Stimulated activated CD8-positive, alpha-beta memory T cell treated with anti-CD3 and anti-CD28 coated beads, Interleukin-7, amount 100 ng/mL, for 4 hours (primary cell): ENCODE measurements around the gene BUD23.
"Not testable (repeated sequence)": the region's sequence is repeated elsewhere in the genome, so short reads cannot be mapped to it uniquely, and the experiment has no call there.

Experiments
- DNase-seq, 2 donors: peaks; one replicate each; pipeline ENCODE4 v3.0.0-alpha.2; 2020; ENCODE audit warnings: low read depth in 2 of 2

The BUD23 gene

DNA sequence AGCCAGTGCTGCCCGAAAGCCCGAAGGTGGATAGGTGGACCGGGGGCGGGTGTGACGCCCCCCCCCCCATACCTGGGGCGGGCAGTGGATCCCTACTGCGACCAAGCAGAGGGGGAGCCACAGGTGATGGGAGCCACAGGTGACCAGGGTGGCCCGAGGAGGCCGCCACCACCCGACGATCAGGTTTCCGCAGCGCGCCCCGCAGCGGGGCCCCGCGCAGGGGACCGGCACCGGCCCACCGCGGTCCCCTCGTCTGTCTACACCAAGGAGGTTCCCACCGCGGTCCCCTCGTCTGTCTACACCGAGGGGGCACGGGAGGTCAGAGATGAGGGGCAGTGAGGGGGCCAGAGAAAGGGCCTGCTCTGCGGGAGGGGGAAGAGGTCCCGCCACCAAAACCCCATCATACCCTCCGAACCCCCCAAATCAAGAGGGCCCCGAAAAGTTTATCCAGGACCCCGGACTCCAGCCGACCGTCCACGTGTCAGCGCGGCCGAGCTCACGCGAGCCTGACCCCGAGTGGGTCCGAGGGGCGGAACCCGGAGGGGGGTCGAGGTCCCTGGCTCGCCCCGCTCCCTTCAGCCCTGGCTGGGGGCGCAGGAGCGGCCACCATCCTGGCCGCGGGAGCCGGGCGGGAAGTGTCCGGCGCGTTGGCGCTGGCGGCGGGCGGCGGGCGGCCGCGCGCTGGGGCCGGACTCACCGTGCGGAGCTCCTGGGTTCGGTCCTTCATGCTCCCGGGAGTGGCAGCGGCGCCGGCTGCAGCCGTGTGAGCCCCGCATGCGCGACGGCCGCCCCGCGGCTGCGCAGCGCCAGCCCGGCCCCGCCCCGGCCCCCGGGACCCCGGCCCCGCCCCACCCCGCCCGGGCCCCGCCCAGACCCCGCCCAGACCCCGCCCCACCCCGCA lies 35.8 kb downstream of the BUD23 start, which contains the start of gene STX1A:
TSS of gene STX1A (minus strand) at position 765 of the 901 bp plus-strand sequence. CDS start at position 727, 38 bp downstream.
- peak; percentile 30 to 66 for DNase-seq

DNA sequence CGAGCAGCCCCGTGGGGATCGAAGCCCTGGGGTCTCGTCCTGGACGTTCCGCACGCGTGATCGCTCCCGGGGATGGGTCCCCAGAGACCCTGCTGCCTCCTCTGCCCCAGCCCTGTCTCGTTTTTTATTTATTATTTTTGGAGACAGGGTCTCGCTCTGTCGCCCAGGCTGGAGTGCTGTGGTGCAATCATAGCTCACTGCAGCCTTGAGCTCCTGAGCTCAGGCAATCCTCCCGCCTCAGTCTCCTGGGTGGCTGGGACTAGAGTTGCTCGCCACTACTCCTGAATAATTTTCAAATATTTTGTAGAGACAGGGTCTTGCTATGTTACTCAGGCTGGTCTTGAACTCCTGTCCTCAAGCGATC lies 36.4 kb downstream of the BUD23 start:
- no peak for DNase-seq

DNA sequence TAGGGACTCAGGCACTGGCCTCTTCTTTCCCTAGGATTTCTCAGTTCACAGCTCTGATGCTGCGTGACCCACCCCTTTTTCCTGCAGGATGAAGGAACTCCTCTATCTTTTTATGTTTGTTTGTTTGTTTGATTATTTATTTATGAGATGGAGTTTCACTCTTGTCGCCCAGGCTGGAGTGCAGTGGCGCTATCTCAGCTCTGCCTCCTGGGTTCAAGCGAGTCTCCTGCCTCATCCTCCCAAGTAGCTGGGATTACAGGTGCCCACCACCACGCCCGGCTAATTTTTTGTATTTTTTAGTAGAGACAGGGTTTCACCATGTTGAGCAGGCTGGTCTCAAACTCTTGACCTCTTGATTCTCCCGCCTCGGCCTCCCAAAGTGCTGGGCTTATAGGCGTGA lies 37.0 kb downstream of the BUD23 start:
- not testable (repeated sequence) for DNase-seq

DNA sequence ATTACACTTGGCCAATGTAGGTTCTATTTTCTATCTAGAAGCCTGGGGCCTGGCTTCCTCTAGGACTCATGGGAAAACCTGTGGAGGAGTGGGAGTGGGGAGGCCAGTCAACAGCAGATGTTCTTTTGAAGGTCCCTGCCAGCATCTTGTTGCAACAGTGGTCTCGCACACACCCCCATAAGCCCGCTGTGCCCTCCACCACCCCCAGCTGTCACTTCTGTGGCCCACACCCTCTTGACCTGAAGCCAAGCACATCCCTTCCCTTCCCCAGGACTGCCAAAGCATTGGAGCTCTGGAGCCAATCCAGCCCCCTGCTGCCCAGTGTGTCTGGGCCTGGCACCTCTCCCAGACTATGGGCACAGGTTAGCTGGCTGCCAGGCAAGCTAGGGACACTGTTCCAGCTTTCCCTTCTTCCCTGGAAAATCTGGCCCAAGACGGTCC lies 38.0 kb downstream of the BUD23 start:
- DNase-seq: no peak

DNA sequence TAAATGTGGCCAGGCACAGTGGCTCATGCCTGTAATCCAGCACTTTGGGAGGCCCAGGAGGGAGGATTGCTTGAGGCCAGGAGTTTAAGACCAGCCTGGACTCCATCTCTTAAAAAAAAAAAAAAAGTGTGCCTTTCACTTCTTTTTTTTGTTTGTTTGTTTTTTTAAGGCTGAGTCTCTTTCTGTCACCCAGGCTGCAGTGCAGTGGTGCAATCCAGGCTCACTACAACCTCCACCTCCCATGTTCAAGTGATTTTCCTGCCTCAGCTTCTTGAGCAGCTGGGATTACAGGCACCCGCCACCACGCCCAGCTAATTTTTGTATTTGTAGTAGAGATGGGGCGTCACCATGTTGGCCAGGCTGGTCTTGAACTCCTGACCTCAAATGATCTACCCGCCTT lies 38.8 kb downstream of the BUD23 start:
- not testable (repeated sequence) for DNase-seq

DNA sequence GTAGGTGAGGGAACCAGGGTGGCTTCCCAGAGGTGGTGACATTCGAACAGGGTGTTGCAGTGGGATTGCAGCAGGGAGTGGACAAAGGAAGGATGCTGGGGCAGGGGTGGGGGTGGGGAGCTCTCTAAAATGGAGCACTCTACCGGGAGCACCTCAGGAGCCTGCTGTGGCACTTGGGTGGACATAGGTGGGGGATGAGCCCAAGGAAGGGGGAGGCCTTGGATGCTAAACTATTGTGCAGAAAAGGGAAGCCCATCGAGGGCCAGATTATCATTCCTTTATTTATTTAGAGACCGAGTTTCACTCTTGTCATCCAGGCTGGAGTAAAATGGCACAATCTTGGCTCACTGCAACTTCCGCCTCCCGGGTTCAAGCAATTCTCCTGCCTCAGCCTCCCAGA lies 39.4 kb downstream of the BUD23 start:
- DNase-seq: no peak

DNA sequence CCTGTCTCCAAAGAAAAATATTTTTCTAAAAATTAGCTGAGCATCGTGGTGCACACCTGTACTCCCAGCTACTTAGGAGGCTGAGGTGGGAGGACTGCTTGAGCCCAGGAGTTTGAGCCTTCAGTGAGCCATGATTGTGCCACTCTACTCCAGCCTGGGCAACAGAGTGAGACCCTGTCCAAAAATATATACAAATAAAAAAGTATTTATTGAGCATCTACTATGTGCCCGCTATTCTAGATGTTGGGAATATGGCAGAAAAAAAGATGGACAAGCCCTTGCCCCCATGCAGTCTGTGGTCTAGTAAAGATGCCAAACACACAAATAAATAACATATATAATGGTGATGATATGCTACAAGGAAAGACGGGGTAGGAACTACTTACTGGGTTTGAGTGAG lies 40.4 kb downstream of the BUD23 start:
- no peak for DNase-seq

DNA sequence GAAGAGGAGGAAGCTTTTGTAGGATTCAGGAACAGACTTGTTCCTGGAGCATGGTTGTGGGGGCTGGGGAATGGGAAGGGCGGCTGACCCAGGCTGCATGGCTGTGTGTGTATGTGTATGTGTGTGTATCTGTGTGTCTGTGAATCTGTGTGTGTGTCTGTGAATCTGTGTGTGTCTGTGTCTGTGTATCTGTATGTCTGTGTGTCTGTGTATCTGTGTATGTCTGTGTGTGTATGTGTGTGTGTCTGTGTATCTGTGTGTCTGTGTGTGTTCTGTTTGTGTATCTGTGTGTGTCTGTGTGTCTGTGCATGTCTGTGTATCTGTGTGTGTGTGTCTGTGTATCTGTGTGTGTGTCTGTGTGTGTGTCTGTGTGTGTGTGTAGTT lies 42.7 kb downstream of the BUD23 start:
- no peak for DNase-seq

DNA sequence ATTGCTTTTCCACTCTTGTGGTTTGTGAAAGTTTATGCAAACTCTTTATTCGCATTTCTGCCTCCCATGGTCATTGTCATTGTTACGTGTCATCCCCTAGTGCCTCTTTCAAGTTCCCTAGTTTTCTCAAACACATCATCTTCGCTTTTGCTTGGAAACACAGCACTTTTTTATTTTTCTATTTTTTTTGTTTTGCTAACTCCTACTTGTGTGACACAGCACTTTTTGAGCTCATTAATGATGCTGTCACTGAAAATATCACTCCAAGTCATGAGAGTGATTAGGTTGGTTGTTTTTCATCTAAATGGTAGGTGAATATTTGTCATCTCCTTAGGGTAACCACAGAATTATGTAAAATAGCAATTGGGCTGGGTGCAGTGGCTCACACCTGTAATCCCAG lies 44.6 kb downstream of the BUD23 start:
- DNase-seq: no peak

DNA sequence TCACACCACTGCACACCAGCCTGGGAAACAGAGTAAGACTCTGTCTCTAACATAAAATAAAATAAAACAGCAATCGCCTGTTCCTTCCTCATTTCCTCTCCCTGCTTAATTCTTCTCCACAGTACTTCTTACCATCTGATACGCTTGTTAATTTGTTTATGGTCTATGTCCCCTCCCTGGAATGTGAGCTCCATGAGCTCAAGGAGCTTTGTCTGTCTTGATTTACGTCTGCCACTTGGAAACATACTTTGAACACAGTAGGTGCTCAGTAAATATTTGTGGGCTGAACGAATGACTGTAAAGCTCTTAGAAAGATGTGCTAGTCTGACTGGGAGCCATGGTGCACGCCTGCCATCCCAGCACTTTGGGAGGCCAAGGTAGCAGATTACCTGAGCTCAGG lies 45.2 kb downstream of the BUD23 start:
- DNase-seq: no peak

DNA sequence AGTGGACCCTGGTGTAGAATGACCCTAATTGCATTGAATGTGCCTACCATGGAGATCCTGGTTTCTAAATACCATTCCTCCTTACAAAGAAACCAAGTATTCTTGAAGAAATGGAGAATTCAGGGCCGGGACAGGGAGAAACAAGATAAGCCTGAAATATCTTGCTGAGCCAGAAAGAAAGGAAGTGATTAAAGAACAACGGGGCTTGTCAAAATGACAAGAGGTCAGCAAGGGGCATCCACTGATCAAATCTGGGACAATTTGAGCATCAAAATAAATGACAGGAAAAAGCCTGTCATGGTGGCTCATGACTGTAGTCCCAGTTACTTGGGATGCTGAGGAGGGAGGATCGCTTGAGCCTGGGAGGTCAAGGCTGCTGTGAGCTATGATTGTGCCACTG lies 47.1 kb downstream of the BUD23 start:
- DNase-seq: no peak

DNA sequence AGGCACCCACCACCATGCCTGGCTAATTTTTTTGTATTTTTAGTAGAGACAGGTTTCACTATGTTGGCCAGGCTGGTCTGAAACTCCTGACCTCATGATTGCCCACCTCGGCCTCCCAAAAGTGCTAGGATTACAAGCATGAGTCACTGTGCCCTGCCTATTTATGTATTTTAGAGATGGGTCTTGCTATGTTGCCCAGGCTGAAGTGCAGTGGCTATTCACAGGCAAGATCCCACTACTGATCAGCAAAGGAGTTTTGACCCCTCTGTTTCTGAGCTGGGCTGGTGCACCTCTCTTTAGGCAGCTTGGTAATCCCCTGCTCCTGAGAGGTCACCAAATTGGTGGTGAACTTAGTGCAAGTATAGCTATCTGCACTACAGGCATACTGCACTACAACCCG lies 49.0 kb downstream of the BUD23 start:
- no peak for DNase-seq

DNA sequence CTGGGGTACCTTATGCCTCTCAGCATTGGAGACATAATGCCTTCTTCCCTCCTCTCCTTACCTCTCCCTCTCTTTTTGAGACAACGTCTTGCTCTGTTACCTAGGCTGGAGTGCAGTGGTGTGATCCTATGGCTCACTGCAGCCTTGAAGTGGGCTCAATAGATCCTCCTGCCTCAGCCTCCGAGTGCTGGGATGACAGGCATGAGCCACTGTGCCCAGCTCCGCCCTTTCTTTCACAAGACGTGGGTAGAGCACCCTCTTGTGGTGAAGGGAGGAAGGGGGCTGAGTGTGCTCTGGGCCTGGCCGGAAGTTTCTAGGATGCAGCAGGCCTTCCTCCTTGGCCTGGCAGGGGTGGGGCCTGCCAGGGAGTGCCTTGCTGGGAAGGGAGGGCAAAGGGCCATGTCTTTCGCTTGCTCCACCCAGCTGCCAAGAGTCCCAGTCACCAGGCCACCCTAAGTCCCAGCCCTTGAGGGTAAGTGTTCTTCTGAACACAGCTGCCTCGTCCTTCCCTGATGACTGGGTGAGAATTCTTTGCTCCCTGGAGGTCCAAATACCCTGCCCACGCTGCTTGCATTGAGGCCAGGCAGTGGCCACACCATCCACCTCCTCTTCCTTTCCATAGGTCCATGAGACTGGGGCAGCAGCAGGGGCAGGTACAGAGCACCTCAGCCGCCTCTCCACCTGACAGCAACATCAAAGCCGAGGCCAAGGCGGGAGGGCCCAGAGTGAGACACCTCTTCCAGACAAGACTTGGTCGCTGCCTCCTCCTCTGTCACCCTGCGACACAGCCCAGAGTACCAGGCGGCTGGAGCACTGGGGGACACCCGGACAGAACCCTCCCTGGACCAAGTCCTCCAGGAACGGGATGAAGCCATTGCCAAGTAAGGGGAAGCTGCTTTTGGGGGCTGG lies 51.5 kb downstream of the BUD23 start:
- DNase-seq: peak; percentile 66 to 70

DNA sequence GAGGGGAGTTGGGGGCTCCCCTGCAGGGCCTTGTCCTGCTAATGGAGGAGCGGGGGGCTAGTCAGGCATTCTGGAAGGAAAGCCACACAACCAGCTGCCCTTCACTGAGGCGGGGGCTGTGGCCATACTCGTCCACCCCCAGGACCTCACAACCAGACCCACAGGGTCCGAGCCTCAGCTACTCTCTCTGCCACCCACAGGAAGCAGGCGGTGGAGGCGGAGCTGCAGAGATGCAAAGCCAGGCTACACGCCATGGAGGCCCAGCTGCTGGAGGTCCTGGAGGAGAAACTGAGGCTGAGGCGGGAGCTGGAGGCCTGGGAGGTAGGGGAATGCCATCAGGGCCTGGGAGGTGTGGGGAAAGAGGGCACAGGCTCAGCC lies 52.1 kb downstream of the BUD23 start:
- no peak for DNase-seq

DNA sequence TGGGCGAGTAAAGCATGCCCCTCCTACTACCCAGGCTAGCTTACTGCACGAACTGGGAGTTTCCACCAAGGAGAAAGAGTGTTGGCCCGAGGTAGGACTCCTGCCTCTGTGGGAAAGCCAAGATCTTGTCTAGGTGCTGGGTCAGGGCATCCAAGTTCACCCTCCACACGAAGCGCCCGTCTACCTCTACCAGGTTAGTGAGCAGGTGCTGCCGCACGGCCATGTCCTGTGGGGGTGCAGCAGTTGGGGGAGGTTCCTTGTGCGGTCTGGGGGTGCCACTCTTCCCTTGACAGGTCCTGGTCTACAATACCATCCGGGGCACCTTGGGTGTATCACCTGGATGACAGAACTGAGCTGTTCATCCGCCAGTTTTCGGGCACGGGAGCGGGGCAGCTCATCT lies 53.5 kb downstream of the BUD23 start:
- no peak for DNase-seq

DNA sequence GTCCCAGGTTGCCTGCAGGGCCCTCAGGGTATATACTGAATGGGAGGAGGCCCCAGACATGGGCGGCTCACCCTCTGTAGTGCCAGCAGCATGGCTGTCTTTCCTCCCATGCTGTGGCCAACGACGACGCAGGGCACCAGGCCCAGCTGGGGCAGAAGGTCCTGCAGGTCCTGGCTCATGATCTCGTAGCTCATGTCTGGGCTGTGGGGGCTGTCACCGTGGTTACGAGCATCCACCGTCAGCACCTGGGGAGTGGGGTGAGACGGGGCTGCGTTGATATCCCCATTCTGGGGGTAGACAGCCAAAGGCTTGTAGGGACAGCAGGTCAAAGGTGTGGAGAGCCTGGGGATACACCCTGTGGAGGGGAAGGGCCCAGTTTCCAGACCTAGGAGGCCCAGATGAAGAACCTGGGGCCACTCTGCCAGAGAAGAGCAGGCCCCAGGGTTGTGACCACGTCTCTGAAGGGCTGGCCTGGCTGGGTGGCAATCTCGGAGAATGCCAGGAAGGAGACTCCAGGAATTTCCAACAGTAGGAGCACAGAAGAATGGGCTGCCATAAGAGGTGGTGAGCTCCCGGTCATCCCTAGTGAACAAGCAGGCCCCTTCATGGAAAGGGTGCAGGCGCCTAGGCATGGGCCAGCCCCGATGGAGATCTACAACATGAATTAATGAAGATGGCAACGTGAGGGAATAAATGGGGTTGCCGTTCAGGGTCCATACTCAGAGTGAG lies 54.3 kb downstream of the BUD23 start:
- DNase-seq: no peak

DNA sequence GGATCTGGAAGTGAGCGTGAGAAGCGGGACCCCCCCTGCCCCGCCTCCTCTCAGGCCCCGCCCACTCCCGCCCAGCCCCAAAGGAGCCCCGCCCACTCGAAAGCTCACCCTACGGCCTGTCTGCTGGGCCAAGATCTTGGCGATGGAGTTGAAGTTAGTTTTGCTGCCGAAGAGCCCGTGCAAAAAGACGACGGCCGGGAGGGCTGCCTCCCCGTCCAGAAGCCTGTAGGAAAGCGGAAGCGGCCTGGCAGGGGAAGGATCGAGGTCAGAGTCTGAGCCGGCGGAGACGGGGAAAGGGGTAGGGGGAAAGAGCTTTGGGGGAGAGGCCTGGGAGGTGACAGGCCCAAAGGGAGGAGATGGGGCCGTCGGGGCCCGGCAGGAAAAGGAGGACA lies 54.8 kb downstream of the BUD23 start:
- peak; percentile 42 to 48 for DNase-seq

DNA sequence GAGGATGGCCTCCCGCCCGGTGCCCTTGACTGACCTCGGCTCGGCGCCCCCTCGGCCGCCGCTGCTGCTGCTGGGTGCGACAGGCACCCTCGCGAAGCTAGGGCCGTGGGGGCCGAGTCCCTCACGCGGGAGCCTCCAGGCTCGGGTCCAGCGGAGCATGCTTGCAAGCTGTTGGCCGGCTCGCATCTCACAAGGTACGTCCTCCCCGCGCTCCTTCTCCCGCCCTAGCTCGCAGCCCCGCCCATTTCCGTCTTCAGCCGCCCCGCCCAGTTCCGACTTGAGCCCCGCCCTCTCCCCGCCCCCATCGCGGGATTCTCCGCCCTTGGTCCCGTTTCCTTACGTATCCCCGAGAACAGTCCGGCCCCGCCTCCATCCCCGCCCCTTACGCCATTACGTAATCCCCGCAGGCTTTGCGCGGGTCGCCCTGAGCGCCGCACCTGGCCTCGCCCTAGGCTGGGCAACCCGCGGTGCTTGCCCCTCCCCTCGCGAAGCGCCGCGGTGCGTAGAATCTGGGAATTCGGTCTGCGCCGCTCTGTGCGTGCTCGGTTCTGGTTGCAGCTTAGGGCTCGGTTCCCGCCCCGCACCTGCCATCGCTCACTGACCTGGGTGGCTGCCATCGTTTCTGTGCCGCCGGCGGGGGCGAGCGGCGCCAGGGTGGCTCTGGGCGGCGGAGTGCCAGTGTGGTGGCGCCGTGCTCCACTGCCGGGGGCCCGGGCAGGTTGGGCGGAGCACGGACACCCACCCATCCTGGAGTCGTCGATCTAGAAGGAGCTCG lies 55.4 kb downstream of the BUD23 start, which contains the start of gene ABHD11:
TSS of gene ABHD11 (minus strand) at position 191 of the 775 bp plus-strand sequence. CDS start at position 159, 32 bp downstream.
- peak; percentile 96 to 97 for DNase-seq

DNA sequence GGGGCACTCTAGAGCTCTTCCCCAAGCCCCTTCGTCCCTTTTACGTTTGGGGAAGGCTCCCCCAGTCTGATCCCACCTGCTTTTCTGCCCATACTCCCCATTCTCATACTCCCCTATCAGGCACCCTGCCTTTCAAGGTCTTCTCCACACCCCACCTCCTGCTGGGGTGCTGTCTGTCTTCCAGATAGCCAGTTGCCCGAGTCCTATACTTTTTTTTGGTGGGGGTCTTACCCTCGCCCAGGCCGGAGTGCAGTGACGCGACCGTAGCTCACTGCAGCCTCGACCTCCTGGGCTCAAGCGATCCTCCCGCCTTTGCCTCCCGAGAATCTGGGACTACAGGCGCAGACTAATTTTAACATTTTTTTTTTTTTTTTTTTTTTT lies 56.0 kb downstream of the BUD23 start:
- DNase-seq: no peak

DNA sequence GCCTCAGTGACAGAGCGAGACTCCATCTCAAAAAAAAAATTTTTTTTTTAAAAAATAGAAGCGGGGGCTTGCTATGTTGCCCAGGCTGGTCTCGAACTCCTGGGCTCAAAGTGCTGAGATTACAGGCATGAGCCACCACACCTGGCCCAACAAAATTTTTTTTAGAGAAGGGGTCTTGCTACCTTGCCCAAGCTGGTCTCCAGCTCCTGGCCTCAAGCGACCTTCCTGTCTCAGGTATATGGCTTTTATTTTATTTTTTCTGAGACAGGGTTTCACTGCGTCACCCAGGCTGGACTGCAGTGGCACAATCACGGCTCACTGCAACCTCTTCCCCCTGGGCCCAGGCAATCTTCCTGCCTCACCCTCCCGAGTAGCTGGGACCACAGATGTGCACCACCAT lies 56.8 kb downstream of the BUD23 start:
- DNase-seq: no peak

DNA sequence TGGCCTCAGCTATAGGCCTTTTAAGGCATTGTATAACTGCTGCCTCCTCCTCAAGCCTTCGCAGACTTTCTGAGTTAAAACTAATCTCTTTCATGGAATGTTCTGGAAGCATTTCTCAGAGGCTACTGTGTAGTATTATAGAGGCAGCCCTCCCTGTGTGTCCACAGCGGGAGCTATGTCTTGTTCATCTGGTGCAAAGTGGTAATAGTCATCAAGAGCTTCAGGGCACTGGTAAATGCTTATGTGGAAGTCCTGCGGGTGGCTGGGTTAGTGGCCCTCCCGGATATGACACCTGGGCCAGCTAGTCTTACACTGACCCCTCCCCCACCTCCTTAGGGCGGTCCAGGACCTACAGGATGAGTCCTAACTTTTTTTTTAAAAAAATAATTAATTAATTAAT lies 57.4 kb downstream of the BUD23 start:
- no peak for DNase-seq
